Stimulated activated CD8-positive, alpha-beta memory T cell treated with anti-CD3 and anti-CD28 coated beads, Interleukin-2, amount 100 ng/mL, for 48 hours (primary cell): ENCODE measurements around the gene KRTAP27-1.

ENCODE experiments used
- DNase-seq, 2 donors: peaks; one replicate each; pipeline ENCODE4 v3.0.0-alpha.2; 2020; ENCODE audit warnings: low read depth in 2 of 2

The KRTAP27-1 gene

DNA sequence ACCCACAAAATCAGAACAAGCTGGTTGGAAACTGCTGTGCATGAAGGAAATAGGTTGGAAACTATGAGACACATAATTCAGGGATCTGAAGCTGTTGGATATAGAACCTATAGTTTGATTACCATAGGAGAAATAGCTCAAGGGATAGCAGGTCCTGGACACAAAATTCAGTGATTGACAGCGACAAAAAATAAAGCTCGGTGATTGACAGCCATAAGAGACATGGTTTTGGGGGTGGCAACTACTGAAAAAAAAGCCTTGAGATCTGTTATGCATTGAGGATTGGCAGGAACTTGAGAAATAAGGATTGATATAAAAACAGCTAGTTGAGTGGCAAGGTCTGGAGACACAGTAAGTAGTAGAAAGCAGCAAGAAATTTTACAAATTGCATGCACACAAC lies 48.3 kb downstream of the KRTAP27-1 start, which contains the start of gene KRTAP25-1:
Gene KRTAP25-1, minus strand, starts transcription at position 300 of the 400 bp plus-strand sequence. Its CDS starts 24 bp downstream, at position 276.
- DNase-seq: no peak
